Right ventricle myocardium inferior (tissue), 1 donor: ENCODE results near the gene C11orf97. TPM values are rescaled to one million over a fixed set of nuclear protein-coding genes. Genes with fewer than 3 reads are reported as not detected.
"Not testable (repeated sequence)": the region's sequence is repeated elsewhere in the genome, so short reads cannot be mapped to it uniquely, and the experiment has no call there.

Experiments used
- ATAC-seq: fragments of 200-7000 bp; cut with Tn5 transposase; one replicate; pipeline ENCODE4 v1.9.1; 2020; ENCODE audit warnings: mild to moderate bottlenecking, moderate library complexity
- DNase-seq: peaks from one replicate; pipeline ENCODE4 v3.0.0; 2021; ENCODE audit errors: missing footprints
- intact Hi-C: fragments of 100-400 bp; cut with DNase I; formaldehyde crosslinking; loops from one replicate; pipeline ENCODE4 v1.11.0; 2022
- total RNA-seq: library from RNA; stranded (reverse); fragmentation: NEBNext Ultra II Directional; extraction: Animal tissue kit (Norgen Biotek cat#: 25700); gene quantifications from one replicate; pipeline ENCODE4 v1.2.1, GENCODE V29; 2021
- donor health status: DM: no; HTN: yes; CAD: no; lungs with severe emphysema.

C11orf97 gene
- total RNA-seq, 1 donor from 2014 or later: not detected

GRCh38 chr11:94546886-94547285 is 34.6 kb downstream of the C11orf97 start:
- DNase-seq (no peak), ATAC-seq (no peak)
- intact Hi-C loops: no loop called here

- DNase-seq: no peak
- intact Hi-C loops: no loop called here
- no peak for ATAC-seq
Measured at GRCh38 chr11:94549146-94549545, 36.9 kb downstream of the C11orf97 start.

GRCh38 chr11:94550513-94550912 is 38.3 kb downstream of the C11orf97 start:
- ATAC-seq (no peak), DNase-seq (no peak)
- intact Hi-C loops: no loop called here

- intact Hi-C loops: no loop called here
- ATAC-seq: no peak
- DNase-seq: no peak
Measured at GRCh38 chr11:94553938-94554337, 41.7 kb downstream of the C11orf97 start.

- DNase-seq, ATAC-seq, intact Hi-C loops: not testable (repeated sequence)
Measured at GRCh38 chr11:94555752-94556329, 43.6 kb downstream of the C11orf97 start.

- ATAC-seq: no peak
- DNase-seq: no peak
- intact Hi-C loops: no loop called here
Measured at GRCh38 chr11:94557421-94557820, 45.2 kb downstream of the C11orf97 start.

GRCh38 chr11:94557992-94558391 is 45.7 kb downstream of the C11orf97 start:
- ATAC-seq (no peak), DNase-seq (no peak)
- intact Hi-C loops: no loop called here

GRCh38 chr11:94558468-94558867 is 46.2 kb downstream of the C11orf97 start:
- no peak for DNase-seq
- no peak for ATAC-seq
- intact Hi-C loops: no loop called here

GRCh38 chr11:94558932-94559331 is 46.7 kb downstream of the C11orf97 start:
- ATAC-seq (no peak), DNase-seq (no peak)
- intact Hi-C loops: no loop called here

GRCh38 chr11:94559361-94559760 is 47.1 kb downstream of the C11orf97 start:
- ATAC-seq: no peak

GRCh38 chr11:94560834-94561233 is 48.6 kb downstream of the C11orf97 start:
- intact Hi-C loops: no loop called here
- ATAC-seq (no peak), DNase-seq (no peak)

More at GRCh38 chr11:94559361-94559760, 47.1 kb downstream of the C11orf97 start:
- intact Hi-C loops: no loop called here
- no peak for DNase-seq

GRCh38 chr11:94563176-94563847 is 51.1 kb downstream of the C11orf97 start:
- ATAC-seq: peak; percentile 90
- intact Hi-C loops: loop anchor here (2.0 kb wide), 1 partner anchor 45 kb away; no protein-coding TSS in a partner anchor
- no peak for DNase-seq

- DNase-seq (no peak), ATAC-seq (no peak)
- intact Hi-C loops: loop anchor here (2.0 kb wide), 1 partner anchor 45 kb away; no protein-coding TSS in a partner anchor
Measured at GRCh38 chr11:94563848-94564467, 51.7 kb downstream of the C11orf97 start.

GRCh38 chr11:94567181-94567670 is 55.0 kb downstream of the C11orf97 start, which contains the start of gene PIWIL4:
TSS of gene PIWIL4 (plus strand) at chr11:94567368. CDS start at chr11:94567519, 151 bp downstream.
- no peak for DNase-seq
- ATAC-seq: no peak
- intact Hi-C loops: no loop called here

- DNase-seq (no peak), ATAC-seq (no peak)
- intact Hi-C loops: no loop called here
Measured at GRCh38 chr11:94568200-94568599, 55.9 kb downstream of the C11orf97 start.

GRCh38 chr11:94568717-94569116 is 56.5 kb downstream of the C11orf97 start:
- DNase-seq (no peak), ATAC-seq (no peak)
- intact Hi-C loops: no loop called here

GRCh38 chr11:94572975-94573374 is 60.7 kb downstream of the C11orf97 start:
- intact Hi-C loops, ATAC-seq, DNase-seq: not testable (repeated sequence)

GRCh38 chr11:94574193-94574961 is 62.1 kb downstream of the C11orf97 start:
- ATAC-seq: no peak
- no peak for DNase-seq
- intact Hi-C loops: no loop called here

- intact Hi-C loops: no loop called here
- DNase-seq (no peak), ATAC-seq (no peak)
Measured at GRCh38 chr11:94576306-94576705, 64.0 kb downstream of the C11orf97 start.
